DOHH2 (cell line): ENCODE measurements around the gene MARCO.

Experiments
- EZH2phosphoT487 ChIP-seq: fragments of 200-600 bp; sonication (generic); IDR thresholded peaks from 2 replicates; pipeline ENCODE4 v1.6.1; 2017; ENCODE audit warnings: borderline replicate concordance, mild to moderate bottlenecking, antibody characterized with exemption, low read length, moderate library complexity, mixed read lengths
- TF ChIP-seq, protein P1 (sequence below): fragments of 200-600 bp; sonication (generic); IDR thresholded peaks from one replicate; pipeline ENCODE4 v1.5.1; 2014; ENCODE audit warnings: antibody characterized with exemption, mild to moderate bottlenecking, low read depth, low read length; ENCODE audit not compliant: poor library complexity, severe bottlenecking

DNA sequence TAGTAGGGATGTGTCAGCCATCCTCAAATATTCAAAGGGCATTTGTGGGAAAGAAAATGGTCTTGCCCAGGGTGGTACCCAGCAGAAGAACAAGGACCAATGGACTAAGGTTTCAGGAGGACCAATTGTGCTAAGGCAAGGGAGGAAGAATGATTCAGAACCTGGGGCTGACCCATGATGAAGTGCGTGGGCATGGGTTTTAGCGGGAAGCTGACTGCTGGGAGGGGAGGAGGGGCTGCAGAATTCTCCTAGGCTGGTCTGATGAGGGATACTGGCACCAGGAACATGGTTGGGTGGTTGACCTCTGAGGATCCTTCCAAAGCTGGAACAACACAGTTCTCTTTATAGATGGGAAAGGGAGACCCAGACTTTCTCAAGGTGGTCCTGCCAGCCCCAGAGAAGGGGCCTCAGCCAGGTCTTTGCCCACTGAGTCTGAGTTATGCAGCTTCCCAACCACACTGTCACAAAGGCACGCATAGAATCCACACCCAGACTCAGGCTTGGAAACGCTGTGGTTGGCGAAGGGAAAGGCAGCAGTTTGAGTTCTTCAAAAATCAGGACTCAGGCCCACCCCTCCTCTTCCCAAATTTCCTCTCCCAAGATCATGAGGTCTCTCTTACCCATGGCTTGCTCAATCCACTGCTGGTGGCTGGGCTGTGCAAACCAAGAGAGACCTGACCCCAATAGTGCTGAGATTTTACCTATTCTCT lies 37.3 kb downstream of the MARCO start:
- TF ChIP-seq, protein P1, sequence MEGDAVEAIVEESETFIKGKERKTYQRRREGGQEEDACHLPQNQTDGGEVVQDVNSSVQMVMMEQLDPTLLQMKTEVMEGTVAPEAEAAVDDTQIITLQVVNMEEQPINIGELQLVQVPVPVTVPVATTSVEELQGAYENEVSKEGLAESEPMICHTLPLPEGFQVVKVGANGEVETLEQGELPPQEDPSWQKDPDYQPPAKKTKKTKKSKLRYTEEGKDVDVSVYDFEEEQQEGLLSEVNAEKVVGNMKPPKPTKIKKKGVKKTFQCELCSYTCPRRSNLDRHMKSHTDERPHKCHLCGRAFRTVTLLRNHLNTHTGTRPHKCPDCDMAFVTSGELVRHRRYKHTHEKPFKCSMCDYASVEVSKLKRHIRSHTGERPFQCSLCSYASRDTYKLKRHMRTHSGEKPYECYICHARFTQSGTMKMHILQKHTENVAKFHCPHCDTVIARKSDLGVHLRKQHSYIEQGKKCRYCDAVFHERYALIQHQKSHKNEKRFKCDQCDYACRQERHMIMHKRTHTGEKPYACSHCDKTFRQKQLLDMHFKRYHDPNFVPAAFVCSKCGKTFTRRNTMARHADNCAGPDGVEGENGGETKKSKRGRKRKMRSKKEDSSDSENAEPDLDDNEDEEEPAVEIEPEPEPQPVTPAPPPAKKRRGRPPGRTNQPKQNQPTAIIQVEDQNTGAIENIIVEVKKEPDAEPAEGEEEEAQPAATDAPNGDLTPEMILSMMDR: no peak
- no peak for TF ChIP-seq EZH2phosphoT487
